UCSD-AML1 (cell line): Measurements from ENCODE around the gene SECISBP2.
"Not testable (repeated sequence)": the region's sequence is repeated elsewhere in the genome, so short reads cannot be mapped to it uniquely, and the experiment has no call there.

Source experiments
- DNase-seq: peaks from one replicate; lab custom pipeline; 2025; ENCODE audit not compliant: unreplicated experiment; lab: John Stamatoyannopoulos, UW

SECISBP2 gene

GRCh38 chr9:89318123-89319014 lies at the start of gene SECISBP2:
Gene SECISBP2 (plus strand): TSS chr9:89318500. CDS start chr9:89318577, 77 bp downstream.
- peak; percentile 97 for DNase-seq

GRCh38 chr9:89273528-89274279 lies 44.6 kb upstream of the SECISBP2 start:
- DNase-seq, result no peak

GRCh38 chr9:89274838-89275237 lies 43.5 kb upstream of the SECISBP2 start:
- DNase-seq, result no peak

- DNase-seq, result not testable (repeated sequence)
These were observed 42.3 kb upstream of the SECISBP2 start for GRCh38 chr9:89276040-89276439.

- no peak for DNase-seq
These were observed 41.3 kb upstream of the SECISBP2 start for GRCh38 chr9:89277043-89277442.

GRCh38 chr9:89277454-89277853 lies 40.8 kb upstream of the SECISBP2 start:
- no peak for DNase-seq

- no peak for DNase-seq
These were observed 39.7 kb upstream of the SECISBP2 start for GRCh38 chr9:89278551-89278950.

GRCh38 chr9:89278997-89279739 lies 39.1 kb upstream of the SECISBP2 start:
- DNase-seq, result no peak

GRCh38 chr9:89281106-89281505 lies 37.2 kb upstream of the SECISBP2 start:
- DNase-seq, result no peak

GRCh38 chr9:89282248-89282968 lies 35.9 kb upstream of the SECISBP2 start:
- DNase-seq, result not testable (repeated sequence)

- no peak for DNase-seq
These were observed 34.2 kb upstream of the SECISBP2 start for GRCh38 chr9:89284076-89284475.

- no peak for DNase-seq
These were observed 26.6 kb upstream of the SECISBP2 start for GRCh38 chr9:89291741-89292140.

GRCh38 chr9:89293014-89293413 lies 25.3 kb upstream of the SECISBP2 start:
- no peak for DNase-seq

GRCh38 chr9:89295400-89295799 lies 22.9 kb upstream of the SECISBP2 start:
- DNase-seq, result no peak

- DNase-seq, result not testable (repeated sequence)
These were observed 16.3 kb upstream of the SECISBP2 start for GRCh38 chr9:89301996-89302395.

GRCh38 chr9:89304020-89304833 lies 14.1 kb upstream of the SECISBP2 start:
- DNase-seq, result no peak

GRCh38 chr9:89304834-89305188 lies 13.5 kb upstream of the SECISBP2 start:
- DNase-seq, result no peak

GRCh38 chr9:89305868-89306267 lies 12.4 kb upstream of the SECISBP2 start:
- DNase-seq, result no peak

- DNase-seq, result no peak
These were observed 9.1 kb upstream of the SECISBP2 start for GRCh38 chr9:89309166-89309565.
